NCI-H524 (cell line): ENCODE measurements around the gene NPC1.

Experiments used
- DNase-seq, 2 experiments: peaks; one replicate each; lab custom pipeline; 2025; lab: John Stamatoyannopoulos, UW

Gene NPC1

DNA sequence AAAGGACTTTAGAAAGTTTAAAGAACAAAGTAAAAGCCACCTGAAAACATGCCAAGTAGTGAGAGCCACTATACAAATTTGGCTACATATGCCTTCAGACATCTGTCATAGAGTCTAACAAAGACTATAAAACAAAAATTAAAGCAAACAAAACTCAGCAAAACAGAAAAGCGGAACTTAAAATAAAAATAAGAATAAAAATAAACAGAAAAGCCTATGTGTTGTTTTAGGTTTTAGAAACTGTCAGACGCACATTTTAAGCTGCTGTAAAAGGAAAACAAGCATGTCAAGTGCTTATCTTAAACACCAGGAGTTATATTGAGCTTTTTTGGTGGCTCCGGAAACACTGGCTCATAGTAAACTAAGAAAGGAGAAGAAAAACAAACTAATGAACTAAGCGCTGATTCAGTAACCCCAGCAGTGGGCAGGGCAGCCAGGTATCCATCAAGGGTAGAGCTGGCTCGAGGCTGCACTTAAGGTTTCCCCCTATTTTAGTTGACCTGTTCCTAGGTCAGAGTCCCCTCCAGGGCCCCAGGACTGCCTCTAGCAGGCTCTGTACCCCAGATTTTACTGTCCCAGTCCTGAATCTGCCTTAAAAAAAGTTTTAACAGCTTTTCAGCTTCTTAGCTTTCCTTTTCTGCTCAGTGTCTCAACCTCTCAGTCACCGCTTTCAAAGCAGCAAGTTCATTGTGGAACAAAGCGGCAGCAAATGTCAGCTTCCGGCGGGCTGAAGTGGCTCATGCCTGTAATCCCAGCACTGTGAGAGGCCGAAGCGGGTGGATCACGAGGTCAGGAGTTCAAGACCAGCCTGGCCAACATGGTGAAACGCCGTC lies 98.4 kb downstream of the NPC1 start:
- DNase-seq = no peak

DNA sequence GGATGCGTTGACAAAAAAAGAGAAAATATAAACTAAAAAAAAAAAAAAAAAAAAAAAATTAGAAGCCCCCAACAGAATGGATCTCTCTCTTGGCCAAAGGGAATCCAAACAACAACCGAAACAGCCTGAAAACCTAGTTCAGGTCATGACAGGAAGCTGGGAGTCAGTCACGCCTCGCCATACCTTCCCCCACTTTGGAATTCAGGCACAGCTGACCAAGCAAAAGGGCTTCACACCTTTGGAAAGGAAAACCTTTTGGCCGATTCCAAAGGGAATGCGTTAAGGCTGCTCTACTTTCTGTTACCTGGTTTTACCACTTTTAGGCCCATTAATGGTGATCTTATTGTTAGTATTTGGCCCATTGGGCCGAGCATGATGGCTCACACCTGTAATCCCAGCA lies 100.9 kb downstream of the NPC1 start:
- DNase-seq = no peak

DNA sequence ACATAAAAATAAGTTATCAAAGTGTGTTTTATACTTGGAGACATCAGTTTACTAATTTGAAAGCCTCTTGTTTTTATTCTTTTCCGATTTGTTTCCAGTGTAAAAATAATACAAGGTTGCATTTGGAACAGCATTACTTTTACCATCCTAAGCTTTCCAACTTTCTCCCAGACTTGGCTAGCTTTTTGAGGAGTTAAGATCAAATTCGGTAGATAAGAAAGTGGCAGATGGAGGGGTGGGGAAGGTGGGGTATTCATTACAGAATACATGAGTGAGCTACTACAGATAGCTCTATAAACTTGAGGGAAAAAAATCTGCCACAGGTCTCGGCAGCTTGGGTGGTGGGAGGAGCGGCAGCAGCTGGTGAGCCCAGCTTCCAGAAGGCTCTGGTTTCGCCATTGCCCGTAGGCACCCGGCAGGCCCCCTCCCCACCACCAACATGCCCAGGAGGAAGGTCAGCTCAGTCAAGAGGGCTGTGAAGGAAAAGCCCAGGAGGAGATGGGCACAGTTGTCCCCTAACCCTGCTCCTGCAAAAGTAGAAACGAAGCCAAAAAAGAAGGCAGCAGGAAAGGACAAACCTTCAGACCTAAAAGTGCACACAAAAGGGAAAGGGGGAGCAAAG lies 101.6 kb downstream of the NPC1 start:
- DNase-seq = peak; percentile 75 to 94
